Prostate gland (tissue), 2 donors: ENCODE results near the gene MAP3K9. TPM values are rescaled to one million over a fixed set of nuclear protein-coding genes. Genes with fewer than 3 reads are reported as not detected.

ENCODE experiments used
- DNase-seq: peaks from one replicate; pipeline ENCODE4 v3.0.0-alpha.2; 2019; ENCODE audit warnings: low spot score
- H3K27ac ChIP-seq, 2 donors: fragments of 200-600 bp; sonication (generic); 2 replicates each; pipeline ENCODE4 v1.5.1; 2017 to 2019
- H3K27me3 ChIP-seq: fragments of 200-600 bp; sonication (generic); replicated peaks from 2 replicates; pipeline ENCODE4 v1.5.1; 2019; ENCODE audit not compliant: insufficient read depth
- H3K36me3 ChIP-seq, 2 donors: fragments of 200-600 bp; sonication (generic); 1 replicate in 1 of 2; 2 replicates in 1 of 2; pipeline versions ENCODE4 v1.5.1 to v1.8.1; 2017 to 2019
- H3K4me1 ChIP-seq: fragments of 200-600 bp; sonication (generic); replicated peaks from 2 replicates; pipeline ENCODE4 v1.5.1; 2019
- H3K4me3 ChIP-seq, 2 donors: fragments of 200-600 bp; sonication (generic); 2 replicates each; pipeline ENCODE4 v1.5.1; 2017 to 2019
- H3K9me3 ChIP-seq: fragments of 200-600 bp; sonication (generic); 2 replicates; pipeline ENCODE4 v1.5.1; 2017
- CTCF ChIP-seq, 4 experiments: fragments of 200-600 bp in 2 of 4; fragments of 450-650 bp in 2 of 4; sonication (generic) in 2 of 4; IDR thresholded peaks; 1 replicate in 3 of 4; 2 replicates in 1 of 4; pipeline ENCODE4 v1.5.1; 2016 to 2019; ENCODE audit warnings: antibody characterized with exemption in 4 of 4, mild to moderate bottlenecking in 2 of 4, moderate library complexity in 2 of 4
- POLR2A ChIP-seq: fragments of 450-650 bp; IDR thresholded peaks from one replicate; pipeline ENCODE4 v1.6.1; 2016; ENCODE audit warnings: antibody characterized with exemption, mild to moderate bottlenecking
- POLR2AphosphoS5 ChIP-seq: sonication (generic); formaldehyde crosslinking; IDR thresholded peaks from one replicate; pipeline ENCODE4 v1.6.1; 2017; ENCODE audit warnings: antibody characterized with exemption
- WGBS: methylation state at CpG from one replicate; pipeline ENCODE4 v1.1.5; 2018; 5-methylcytosine and 5-hydroxymethylcytosine counted together
- intact Hi-C: fragments of 100-400 bp; cut with DNase I; formaldehyde crosslinking; loops from one replicate; pipeline ENCODE4 v1.14.2; 2022
- total RNA-seq, 2 donors: library from RNA; depleted of rRNA; stranded (reverse); fragments of >200 nt; gene quantifications; one replicate each; pipeline ENCODE4 v1.1.0, GENCODE V29; 2016

Gene MAP3K9
- total RNA-seq, 2 donors from 2014 or later: 5.3 to 9.5 TPM

- intact Hi-C loops: no loop called here
- Histone ChIP-seq H3K9me3 (no peaks in the 10 kb centered on the region), H3K4me3 (no peak overlapping the region), H3K27me3 (no peaks in the 10 kb centered on the region), H3K4me1 (no peaks in the 10 kb centered on the region), H3K27ac (no peak overlapping the region), H3K36me3 (no peaks in the 10 kb centered on the region)
- TF ChIP-seq POLR2A: no peak
- no peak for TF ChIP-seq POLR2AphosphoS5
- no peak for TF ChIP-seq CTCF (IDR thresholded peaks at IDR 0.05)
- DNase-seq: no peak
- 70% methylated on average over 2 of the region's 2 CpGs for WGBS
These were observed 27.0 kb downstream of the MAP3K9 start for GRCh38 chr14:70782361-70782760.

DNA sequence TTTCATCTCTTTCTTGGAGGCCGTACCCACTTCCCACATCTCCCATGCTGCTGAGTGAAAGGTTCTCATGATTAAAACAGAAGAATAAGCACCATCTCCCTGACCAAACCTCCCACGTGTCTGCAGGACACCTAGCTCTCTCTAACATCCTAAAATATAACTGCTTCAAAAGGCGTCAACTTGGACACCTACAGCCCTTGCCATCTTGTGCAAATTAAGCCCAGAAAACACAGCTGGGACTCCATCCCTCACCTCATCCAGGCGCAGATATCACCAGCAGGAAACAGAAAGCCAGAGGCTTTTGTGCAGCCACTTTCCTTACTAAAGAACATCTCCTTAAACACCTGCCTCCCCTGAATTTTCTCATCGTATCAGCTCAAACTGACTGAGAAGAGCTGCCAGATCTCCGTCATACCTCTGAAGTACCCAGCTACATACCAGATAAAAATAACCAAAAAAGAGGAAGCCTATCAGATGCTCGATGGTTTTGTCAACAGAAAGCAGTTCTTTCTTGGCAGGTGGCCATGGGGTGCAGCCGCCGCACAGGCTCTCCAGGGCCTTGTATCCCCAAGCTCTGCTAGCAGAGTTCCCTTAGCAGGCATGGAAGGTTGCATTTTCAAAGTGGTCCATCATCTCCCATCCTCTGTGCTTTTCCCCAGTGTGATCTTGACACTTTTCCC, 28.8 kb downstream of the MAP3K9 start:
- TF ChIP-seq POLR2A: no peak
- no peak for TF ChIP-seq CTCF (IDR thresholded peaks at IDR 0.05)
- no peak for TF ChIP-seq POLR2AphosphoS5
- intact Hi-C loops: no loop called here
- DNase-seq: no peak
- Histone ChIP-seq H3K4me1 (no peaks in the 10 kb centered on the region), H3K27me3 (no peaks in the 10 kb centered on the region), H3K36me3 (no peaks in the 10 kb centered on the region), H3K4me3 (no peak overlapping the region), H3K9me3 (no peaks in the 10 kb centered on the region), H3K27ac (no peak overlapping the region)
- WGBS: 55% methylated on average over 9 of the region's 9 CpGs

DNA sequence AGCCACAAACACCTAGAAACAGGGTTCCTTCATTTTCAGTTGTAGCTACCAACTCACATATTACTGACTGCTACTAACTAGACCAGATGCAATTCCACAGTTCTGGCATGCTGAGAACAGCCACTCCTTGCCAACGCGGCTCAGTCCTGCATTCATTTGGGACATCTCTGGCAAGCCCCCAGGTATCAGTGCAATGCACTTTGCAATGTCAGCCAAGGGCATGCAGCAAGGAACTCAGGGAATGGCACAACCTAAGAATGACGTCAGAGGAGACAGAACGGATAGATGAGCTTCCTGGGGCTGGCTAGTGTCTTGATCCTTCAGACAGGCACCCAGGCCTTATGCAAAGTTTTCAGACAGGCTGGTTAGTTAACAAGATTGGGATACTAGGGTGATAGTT, 29.6 kb downstream of the MAP3K9 start:
- H3K36me3 ChIP-seq: no peaks in the 10 kb centered on the region
- no peak overlapping the region for H3K27ac ChIP-seq
- DNase-seq: no peak
- intact Hi-C loops: no loop called here
- 82% methylated on average over 4 of the region's 4 CpGs for WGBS
- no peak overlapping the region for H3K4me3 ChIP-seq
- TF ChIP-seq POLR2A: no peak
- TF ChIP-seq POLR2AphosphoS5: no peak
- no peaks in the 10 kb centered on the region for H3K27me3 ChIP-seq
- no peaks in the 10 kb centered on the region for H3K4me1 ChIP-seq
- H3K9me3 ChIP-seq: no peaks in the 10 kb centered on the region

DNA sequence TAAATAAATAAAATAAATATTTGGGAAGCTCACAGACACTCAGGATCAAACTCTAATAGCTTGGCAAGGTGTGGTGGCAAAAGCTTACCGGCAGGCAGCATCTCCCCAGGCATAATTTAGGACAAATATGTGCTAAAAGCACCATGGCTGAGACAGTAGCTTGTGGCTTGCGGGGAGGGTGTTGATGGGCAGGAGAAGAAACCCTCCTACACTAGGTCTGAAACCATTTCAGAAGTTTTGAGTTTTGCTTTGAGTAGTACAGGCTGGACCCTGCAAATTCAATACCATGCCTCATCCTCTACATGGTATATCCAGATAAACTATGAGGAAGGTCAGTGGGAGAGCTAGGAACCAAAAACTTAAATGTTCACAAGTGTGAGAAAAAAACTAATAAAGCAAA, 33.1 kb downstream of the MAP3K9 start:
- intact Hi-C loops: no loop called here
- Histone ChIP-seq H3K36me3 (no peaks in the 10 kb centered on the region), H3K4me1 (no peaks in the 10 kb centered on the region), H3K27ac (no peak overlapping the region), H3K27me3 (no peaks in the 10 kb centered on the region), H3K9me3 (no peaks in the 10 kb centered on the region), H3K4me3 (no peak overlapping the region)
- WGBS: 92% methylated on average over 2 of the region's 2 CpGs
- TF ChIP-seq CTCF (IDR thresholded peaks at IDR 0.05) (no peak), POLR2A (no peak), POLR2AphosphoS5 (no peak)
- DNase-seq: no peak

DNA sequence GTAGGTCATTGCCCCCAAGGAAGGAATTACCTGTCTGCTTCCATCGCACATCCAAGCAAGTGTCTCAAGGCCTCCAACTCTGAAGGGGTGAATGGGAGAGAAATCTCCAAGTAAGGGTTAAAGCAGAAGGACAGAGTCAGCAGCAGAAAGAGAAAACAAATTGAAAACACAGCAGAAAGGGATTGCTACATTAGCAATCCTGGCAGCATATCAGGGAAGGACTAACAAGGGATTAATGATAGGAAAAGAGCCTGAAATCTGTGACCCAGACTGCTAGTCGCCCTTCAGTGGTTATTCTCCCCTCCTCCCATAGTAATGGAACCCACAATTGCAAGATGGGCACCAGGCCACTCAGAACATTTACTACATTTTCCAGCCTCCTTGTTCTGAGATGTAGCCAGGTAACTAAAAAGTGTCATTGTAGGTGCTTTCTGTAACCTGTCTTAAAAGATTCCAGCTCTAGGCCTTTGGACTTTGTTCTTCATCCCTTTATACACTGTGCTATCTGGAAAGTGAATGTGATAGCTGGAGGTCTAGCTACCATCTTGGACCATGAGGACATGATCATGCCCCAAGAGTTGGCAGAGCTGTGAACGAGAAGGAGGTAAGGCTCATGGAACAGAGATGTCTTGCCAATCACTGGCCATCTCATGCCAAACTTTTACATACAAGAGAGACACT, 36.0 kb downstream of the MAP3K9 start:
- H3K27ac ChIP-seq: no peak overlapping the region
- no peaks in the 10 kb centered on the region for H3K27me3 ChIP-seq
- H3K4me3 ChIP-seq: no peak overlapping the region
- DNase-seq: no peak
- no peaks in the 10 kb centered on the region for H3K36me3 ChIP-seq
- WGBS: 79% methylated on average over 3 of the region's 3 CpGs
- TF ChIP-seq POLR2A (no peak), POLR2AphosphoS5 (no peak), CTCF (IDR thresholded peaks at IDR 0.05) (no peak)
- no peaks in the 10 kb centered on the region for H3K9me3 ChIP-seq
- no peaks in the 10 kb centered on the region for H3K4me1 ChIP-seq
- intact Hi-C loops: no loop called here
